Esophagus muscularis mucosa (tissue), 4 donors: Measurements from ENCODE around the gene APLP2. TPM values are rescaled to one million over a fixed set of nuclear protein-coding genes. Genes with fewer than 3 reads are reported as not detected.

Experiments
- DNase-seq: peaks from one replicate; pipeline ENCODE4 v3.0.0-alpha.2; 2017; ENCODE audit errors: extremely low spot score
- H3K27ac ChIP-seq, 4 donors: fragments of 200-600 bp; sonication (generic); replicated peaks in 1 of 4; 1 replicate in 3 of 4; 2 replicates in 1 of 4; pipeline ENCODE4 v1.5.1; 2016 to 2019; ENCODE audit warnings: mild to moderate bottlenecking in 1 of 4
- H3K27me3 ChIP-seq, 4 donors: fragments of 200-600 bp; sonication (generic); one replicate each; pipeline versions ENCODE4 v1.5.1 to v1.6.0; 2016 to 2019
- H3K36me3 ChIP-seq, 4 donors: fragments of 200-600 bp; sonication (generic); one replicate each; pipeline ENCODE4 v1.5.1; 2016 to 2019
- H3K4me1 ChIP-seq, 4 donors: fragments of 200-600 bp; sonication (generic); one replicate each; pipeline ENCODE4 v1.5.1; 2016 to 2019
- H3K4me3 ChIP-seq, 4 donors: fragments of 200-600 bp; sonication (generic); 1 replicate in 2 of 4; 2 replicates in 2 of 4; pipeline ENCODE4 v1.5.1; 2016 to 2019; ENCODE audit warnings: mild to moderate bottlenecking in 4 of 4, moderate library complexity in 1 of 4
- H3K9me3 ChIP-seq, 4 donors: fragments of 200-600 bp; sonication (generic); 1 replicate in 3 of 4; 2 replicates in 1 of 4; pipeline ENCODE4 v1.5.1; 2016 to 2019
- EP300 ChIP-seq: sonication (generic); formaldehyde crosslinking; IDR thresholded peaks from one replicate; pipeline ENCODE4 v1.6.1; 2017; ENCODE audit warnings: antibody characterized with exemption
- POLR2A ChIP-seq: fragments of 450-650 bp; IDR thresholded peaks from one replicate; pipeline ENCODE4 v1.6.1; 2017; ENCODE audit warnings: antibody characterized with exemption, moderate library complexity, mild to moderate bottlenecking, low read depth
- POLR2AphosphoS5 ChIP-seq, 2 donors: sonication (generic); formaldehyde crosslinking; IDR thresholded peaks; one replicate each; pipeline ENCODE4 v1.6.1; 2017; ENCODE audit warnings: antibody characterized with exemption in 2 of 2
- WGBS: methylation state at CpG from one replicate; pipeline ENCODE4 v1.1.5; 2018; 5-methylcytosine and 5-hydroxymethylcytosine counted together
- intact Hi-C: fragments of 100-400 bp; cut with DNase I; formaldehyde crosslinking; loops from one replicate; pipeline ENCODE4 v1.15.1; 2023
- total RNA-seq, 4 donors: library from RNA; depleted of rRNA; stranded (reverse); fragments of >200 nt; gene quantifications; one replicate each; pipeline versions ENCODE4 v1.1.0 to v1.2.1, GENCODE V29; 2016
- TF ChIP-seq, protein P1 (sequence below), 3 experiments: fragments of 200-600 bp in 2 of 3; fragments of 450-650 bp in 1 of 3; sonication (generic) in 2 of 3; IDR thresholded peaks; one replicate each; pipeline ENCODE4 v1.5.1; 2017 to 2019; ENCODE audit warnings: antibody characterized with exemption in 3 of 3, mild to moderate bottlenecking in 2 of 3, moderate library complexity in 1 of 3

APLP2 gene
- total RNA-seq, 4 donors from 2014 or later, result 311 to 479 (median 410) TPM

DNA sequence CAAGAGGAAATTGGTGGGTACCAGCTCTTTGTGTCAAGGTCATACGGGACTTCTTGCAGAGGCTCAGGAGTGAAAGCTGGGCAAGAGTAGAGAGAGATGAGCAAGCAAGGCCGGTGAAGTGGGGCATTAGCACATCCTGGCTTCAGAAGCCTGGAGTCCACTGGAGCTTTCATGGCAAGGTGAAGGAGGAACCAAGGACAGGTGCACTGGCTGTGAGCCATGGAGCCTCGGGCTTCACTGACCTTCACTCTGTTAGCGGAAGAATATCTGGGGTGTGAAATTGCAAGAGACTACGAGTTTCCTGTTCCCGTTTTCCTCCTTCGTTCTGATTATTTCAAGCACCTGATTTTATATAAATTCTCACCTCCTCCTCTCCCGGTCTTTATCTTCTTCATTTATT, 64.0 kb downstream of the APLP2 start:
- intact Hi-C loops, result loop anchor here (5.0 kb wide), 1 partner anchor 141 kb away; no protein-coding TSS in a partner anchor
- no peaks in the 10 kb centered on the region for H3K9me3 ChIP-seq
- H3K27ac ChIP-seq, result no peak overlapping the region
- DNase-seq, result no peak
- TF ChIP-seq POLR2AphosphoS5 (IDR thresholded peaks at IDR 0.05) (no peak), EP300 (no peak), POLR2A (no peak)
- TF ChIP-seq, protein P1, sequence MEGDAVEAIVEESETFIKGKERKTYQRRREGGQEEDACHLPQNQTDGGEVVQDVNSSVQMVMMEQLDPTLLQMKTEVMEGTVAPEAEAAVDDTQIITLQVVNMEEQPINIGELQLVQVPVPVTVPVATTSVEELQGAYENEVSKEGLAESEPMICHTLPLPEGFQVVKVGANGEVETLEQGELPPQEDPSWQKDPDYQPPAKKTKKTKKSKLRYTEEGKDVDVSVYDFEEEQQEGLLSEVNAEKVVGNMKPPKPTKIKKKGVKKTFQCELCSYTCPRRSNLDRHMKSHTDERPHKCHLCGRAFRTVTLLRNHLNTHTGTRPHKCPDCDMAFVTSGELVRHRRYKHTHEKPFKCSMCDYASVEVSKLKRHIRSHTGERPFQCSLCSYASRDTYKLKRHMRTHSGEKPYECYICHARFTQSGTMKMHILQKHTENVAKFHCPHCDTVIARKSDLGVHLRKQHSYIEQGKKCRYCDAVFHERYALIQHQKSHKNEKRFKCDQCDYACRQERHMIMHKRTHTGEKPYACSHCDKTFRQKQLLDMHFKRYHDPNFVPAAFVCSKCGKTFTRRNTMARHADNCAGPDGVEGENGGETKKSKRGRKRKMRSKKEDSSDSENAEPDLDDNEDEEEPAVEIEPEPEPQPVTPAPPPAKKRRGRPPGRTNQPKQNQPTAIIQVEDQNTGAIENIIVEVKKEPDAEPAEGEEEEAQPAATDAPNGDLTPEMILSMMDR (IDR thresholded peaks at IDR 0.05), result no peak
- no peaks in the 10 kb centered on the region for H3K27me3 ChIP-seq
- H3K4me1 ChIP-seq, result peaks cover 0 to 14% (median 12%) of the 10 kb centered on the region in 4 donors
- no peak overlapping the region for H3K4me3 ChIP-seq
- 88% methylated on average over 8 of the region's 8 CpGs for WGBS
- H3K36me3 ChIP-seq, result peaks cover 49 to 94% (median 76%) of the 10 kb centered on the region in 4 donors

DNA sequence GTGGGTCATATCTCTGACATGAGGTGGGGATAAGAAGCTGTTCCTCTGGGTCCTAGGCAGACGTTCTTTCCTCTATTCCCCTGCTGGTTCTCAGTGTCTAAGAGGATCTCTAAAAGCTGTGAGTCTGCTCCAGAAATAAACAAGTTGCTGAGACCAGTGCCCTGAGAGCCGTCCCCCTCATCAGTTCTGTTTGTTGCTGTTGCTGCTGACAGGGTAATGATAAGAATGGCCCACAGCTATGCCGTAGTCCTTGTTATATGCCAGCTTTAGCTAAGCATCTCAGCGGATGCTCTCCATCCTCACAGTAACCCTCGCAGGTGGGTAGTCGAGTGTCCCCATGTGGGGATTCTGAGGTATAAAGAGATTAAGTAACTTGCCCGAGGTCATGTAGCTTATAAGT, 66.4 kb downstream of the APLP2 start:
- H3K9me3 ChIP-seq, result no peaks in the 10 kb centered on the region
- H3K27me3 ChIP-seq, result no peaks in the 10 kb centered on the region
- WGBS, result 74% methylated on average over 7 of the region's 7 CpGs
- DNase-seq, result no peak
- intact Hi-C loops, result no loop called here
- no peak overlapping the region for H3K4me3 ChIP-seq
- peaks cover 42 to 94% (median 63%) of the 10 kb centered on the region in 4 donors for H3K36me3 ChIP-seq
- no peak for TF ChIP-seq POLR2A
- H3K4me1 ChIP-seq, result peaks cover 0 to 14% (median 6%) of the 10 kb centered on the region in 4 donors
- H3K27ac ChIP-seq, result no peak overlapping the region

DNA sequence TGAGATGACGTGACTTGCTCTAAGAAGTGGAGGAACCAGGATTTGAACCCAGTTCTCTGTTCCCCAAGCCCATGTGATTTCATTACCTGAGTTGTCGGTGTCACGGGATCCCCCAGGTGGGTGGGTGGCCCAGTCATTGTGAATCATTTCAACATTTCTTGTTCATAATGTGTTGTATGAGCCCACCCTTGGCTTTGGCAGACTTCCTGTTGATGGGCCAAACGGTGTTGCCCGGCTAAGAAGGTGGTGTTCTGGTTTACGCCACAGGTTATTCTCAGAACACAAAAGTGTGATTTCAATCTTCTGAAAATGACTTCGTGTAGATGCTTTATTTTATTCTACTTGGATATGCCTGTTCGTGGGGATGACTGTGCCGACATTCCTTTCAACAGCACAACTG, 68.3 kb downstream of the APLP2 start:
- DNase-seq, result no peak
- peaks cover 46 to 96% (median 72%) of the 10 kb centered on the region in 4 donors for H3K36me3 ChIP-seq
- intact Hi-C loops, result no loop called here

DNA sequence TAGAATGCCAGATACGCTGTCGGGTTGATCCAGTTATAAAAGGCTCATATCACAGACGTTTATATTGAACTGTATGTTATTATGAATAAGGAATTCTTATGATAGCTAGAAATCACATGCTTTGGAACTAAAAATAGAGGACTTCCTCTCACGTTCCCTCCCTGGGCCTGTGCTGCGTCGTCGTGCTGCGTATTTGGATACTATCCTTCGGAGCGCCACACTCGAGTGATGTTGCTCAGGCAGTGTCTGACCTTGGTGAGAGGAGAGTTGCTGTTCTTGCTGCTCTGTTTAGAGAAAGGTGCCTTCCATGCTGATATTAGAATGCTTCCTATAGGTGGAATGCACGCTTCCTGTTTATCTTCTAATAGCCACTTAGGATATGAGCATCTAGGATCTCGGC, 69.7 kb downstream of the APLP2 start:
- Histone ChIP-seq H3K9me3 (no peaks in the 10 kb centered on the region), H3K4me1 (peaks cover 8 to 27% (median 22%) of the 10 kb centered on the region in 4 donors), H3K27me3 (no peaks in the 10 kb centered on the region), H3K4me3 (no peak overlapping the region), H3K36me3 (peaks cover 44 to 95% (median 70%) of the 10 kb centered on the region in 4 donors), H3K27ac (no peak overlapping the region)
- WGBS, result 74% methylated on average over 11 of the region's 13 CpGs
- TF ChIP-seq POLR2A (no peak), POLR2AphosphoS5 (IDR thresholded peaks at IDR 0.05) (no peak)
- intact Hi-C loops, result no loop called here
- DNase-seq, result no peak

More for the DNA sequence above, 68.3 kb downstream of the APLP2 start:
- no peaks in the 10 kb centered on the region for H3K27me3 ChIP-seq
- WGBS, result 89% methylated on average over 9 of the region's 9 CpGs
- TF ChIP-seq POLR2AphosphoS5 (IDR thresholded peaks at IDR 0.05) (no peak), EP300 (no peak), POLR2A (no peak)
- TF ChIP-seq, protein P1 (IDR thresholded peaks at IDR 0.05), result no peak
- H3K27ac ChIP-seq, result no peak overlapping the region
- H3K9me3 ChIP-seq, result no peaks in the 10 kb centered on the region
- no peak overlapping the region for H3K4me3 ChIP-seq
- peaks cover 8 to 19% (median 13%) of the 10 kb centered on the region in 4 donors for H3K4me1 ChIP-seq

DNA sequence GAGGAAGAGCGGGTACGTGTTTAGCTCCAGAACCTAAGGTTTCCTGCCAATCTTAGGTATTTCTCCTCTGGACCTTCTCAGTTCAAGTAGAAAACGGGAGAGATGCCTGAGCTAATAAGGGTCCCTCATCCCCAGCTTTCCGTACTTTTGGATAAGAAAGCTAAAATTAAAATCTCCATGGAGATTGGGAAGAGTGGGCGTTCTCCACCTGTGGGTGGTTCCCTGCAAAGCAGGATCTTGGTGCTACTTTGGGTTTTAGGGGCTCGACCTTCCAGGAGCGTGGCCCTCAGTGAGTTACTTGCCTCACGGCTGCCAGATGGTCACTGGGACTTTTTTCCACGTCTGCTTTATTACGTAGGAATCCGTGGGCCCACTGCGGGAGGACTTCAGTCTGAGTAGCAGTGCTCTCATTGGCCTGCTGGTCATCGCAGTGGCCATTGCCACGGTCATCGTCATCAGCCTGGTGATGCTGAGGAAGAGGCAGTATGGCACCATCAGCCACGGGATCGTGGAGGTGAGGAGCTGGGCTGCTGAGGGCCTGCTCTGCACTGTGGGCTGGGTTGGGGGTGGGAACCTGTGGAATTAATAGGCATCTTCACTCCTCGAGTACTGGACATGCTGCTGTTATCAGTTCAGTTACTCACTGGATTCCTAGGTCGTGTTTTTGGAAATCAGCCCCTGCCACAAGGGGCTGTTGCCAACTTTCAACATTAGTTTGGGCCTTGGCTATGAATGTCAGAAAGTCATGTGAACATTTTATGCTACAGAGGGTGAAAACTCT, 72.1 kb downstream of the APLP2 start:
- Histone ChIP-seq H3K4me3 (no peak overlapping the region), H3K9me3 (no peaks in the 10 kb centered on the region), H3K36me3 (peaks cover 29 to 89% (median 54%) of the 10 kb centered on the region in 4 donors), H3K4me1 (peaks cover 28 to 50% (median 45%) of the 10 kb centered on the region in 4 donors), H3K27ac (no peak overlapping the region), H3K27me3 (no peaks in the 10 kb centered on the region)
- TF ChIP-seq POLR2AphosphoS5 (IDR thresholded peaks at IDR 0.05), result no peak
- TF ChIP-seq EP300, result no peak
- TF ChIP-seq, protein P1 (IDR thresholded peaks at IDR 0.05), result no peak
- TF ChIP-seq POLR2A, result no peak
- intact Hi-C loops, result no loop called here
- no peak for DNase-seq
- 86% methylated on average over 15 of the region's 19 CpGs for WGBS
